Heart right ventricle (tissue), 16 donors: Measurements from ENCODE around the gene IQGAP2. TPM values are rescaled to one million over a fixed set of nuclear protein-coding genes. Genes with fewer than 3 reads are reported as not detected.
A peak's percentile ranks its signal among the peaks of the same experiment; 100 is the strongest.

Experiments used
- ATAC-seq, 8 donors: fragments of 200-7000 bp; cut with Tn5 transposase; one replicate each; pipeline ENCODE4 v1.9.1; 2020; ENCODE audit warnings: mild to moderate bottlenecking in 8 of 8, moderate library complexity in 8 of 8, moderate number of reproducible peaks in 1 of 8
- DNase-seq, 2 donors: peaks; one replicate each; pipeline ENCODE4 v3.0.0-alpha.2; 2020
- H3K27ac ChIP-seq, 10 donors: fragments of 200-600 bp; sonication (generic) in 2 of 10; one replicate each; pipeline versions ENCODE4 v1.5.0 to v1.8.0; 2020 to 2022; ENCODE audit warnings: mild to moderate bottlenecking in 3 of 10
- H3K27me3 ChIP-seq, 7 donors: fragments of 200-600 bp; one replicate each; pipeline ENCODE4 v1.8.0; 2021 to 2022; ENCODE audit warnings: mild to moderate bottlenecking in 2 of 7
- H3K36me3 ChIP-seq, 9 donors: fragments of 200-600 bp; sonication (generic) in 1 of 9; one replicate each; pipeline versions ENCODE4 v1.5.0 to v1.8.0; 2020 to 2022; ENCODE audit warnings: mild to moderate bottlenecking in 2 of 9
- H3K4me1 ChIP-seq, 9 donors: fragments of 200-600 bp; sonication (generic) in 1 of 9; one replicate each; pipeline versions ENCODE4 v1.5.0 to v1.8.0; 2020 to 2022; ENCODE audit warnings: mild to moderate bottlenecking in 4 of 9
- H3K4me3 ChIP-seq, 10 donors: fragments of 200-600 bp; sonication (generic) in 2 of 10; one replicate each; pipeline versions ENCODE4 v1.5.0 to v1.8.0; 2020 to 2022; ENCODE audit warnings: mild to moderate bottlenecking in 7 of 10, moderate library complexity in 2 of 10
- H3K9me3 ChIP-seq, 11 donors: fragments of 200-600 bp in 10 of 11; sonication (generic) in 2 of 11; one replicate each; pipeline versions ENCODE4 v1.5.0 to v1.8.0; 2013 to 2022; ENCODE audit warnings: mild to moderate bottlenecking in 2 of 11, control low read depth in 1 of 11, moderate library complexity in 1 of 11
- WGBS, 2 donors: extraction: QIAGEN DNeasy Blood & Tissue Kit; methylation state at CpG; one replicate each; pipeline ENCODE4 v1.1.7; 2013; ENCODE audit warnings: inconsistent platforms in 1 of 2; 5-methylcytosine and 5-hydroxymethylcytosine counted together
- intact Hi-C, 10 donors: fragments of 100-400 bp; cut with DNase I; formaldehyde crosslinking; loops; one replicate each; pipeline versions ENCODE4 v1.11.1 to v1.14.2; 2022
- polyA plus RNA-seq, 2 donors: library from polyadenylated mRNA; stranded (reverse); fragments of 200-250 nt; gene quantifications; one replicate each; pipeline ENCODE4 v1.2.3, GENCODE V29; 2013
- total RNA-seq, 10 donors: library from RNA; stranded (reverse); fragmentation: NEBNext Ultra II Directional in 3 of 10; extraction: Animal tissue kit (Norgen Biotek cat#: 25700) in 3 of 10; gene quantifications; one replicate each; pipeline versions ENCODE4 v1.2.1 to v1.2.4, GENCODE V29; 2021 to 2023
- TF ChIP-seq, protein P1 (sequence below), 9 donors: fragments of 200-600 bp; sonication (generic) in 2 of 9; IDR thresholded peaks; one replicate each; pipeline versions ENCODE4 v1.5.0 to v1.8.0; 2021 to 2022; ENCODE audit warnings: antibody characterized with exemption in 9 of 9, mild to moderate bottlenecking in 5 of 9, moderate library complexity in 1 of 9
- donor health status: Arrhythmogenic right ventricular cardiomyopathy.
- donor health status: ischemic (EF 13 %, LVEDD 7.1; RV severe dilation, severe dysfunction).
- donor health status: healthy with polysubstance abuse.
- donor health status: DM: no; HTN: yes; CAD: no.
- donor health status: DM: no; HTN: no; CAD: no.
- donor health status: ischemic (EF 25% LVEDD 6.9; RV normal size, moderate dysfunction).
- donor health status: ischemic (EF 25% LVEDD 5.7; RV mildly dilated, moderate dysfunction).
- donor health status: healthy.
- donor health status: DM: yes; HTN: yes; CAD: no.
- donor health status: Ischemic cardiomyopathy.
- donor health status: ischemic (EF 35%, LVEDD 5.7; RV mildly dilated, moderate dysfunction).
- donor health status: nonischemic (EF 11% LVEDD 7.7; RV severe dilation, severe dysfunction).
- donor health status: DM: yes; HTN: yes; CAD: no.
- donor health status: PGD.
- donor health status: ischemic (EF 29% LVEDD 5.4; RV normal size, mild dysfunction).
- donor health status: nonischemic (EF 23%, LVEDD 6.1; RV moderate dilation, normal function).

Gene IQGAP2
- total and polyA plus RNA-seq, 12 donors: 2.5 to 22.3 (median 5.0) TPM

- intact Hi-C loops: no loop called here
- H3K9me3 ChIP-seq: no peaks in the 10 kb centered on the region
- no peaks in the 10 kb centered on the region for H3K27me3 ChIP-seq
- peaks cover 0 to 36% (median 0%) of the 10 kb centered on the region in 9 donors for H3K36me3 ChIP-seq
- H3K4me1 ChIP-seq: peaks cover 0 to 36% (median 15%) of the 10 kb centered on the region in 9 donors
- DNase-seq (no peak), ATAC-seq (no peak)
- WGBS, 2 donors: 96 to 99% methylated on average over 3 of the region's 3 CpGs
- no peak overlapping the region for H3K4me3 ChIP-seq
- TF ChIP-seq, protein P1, sequence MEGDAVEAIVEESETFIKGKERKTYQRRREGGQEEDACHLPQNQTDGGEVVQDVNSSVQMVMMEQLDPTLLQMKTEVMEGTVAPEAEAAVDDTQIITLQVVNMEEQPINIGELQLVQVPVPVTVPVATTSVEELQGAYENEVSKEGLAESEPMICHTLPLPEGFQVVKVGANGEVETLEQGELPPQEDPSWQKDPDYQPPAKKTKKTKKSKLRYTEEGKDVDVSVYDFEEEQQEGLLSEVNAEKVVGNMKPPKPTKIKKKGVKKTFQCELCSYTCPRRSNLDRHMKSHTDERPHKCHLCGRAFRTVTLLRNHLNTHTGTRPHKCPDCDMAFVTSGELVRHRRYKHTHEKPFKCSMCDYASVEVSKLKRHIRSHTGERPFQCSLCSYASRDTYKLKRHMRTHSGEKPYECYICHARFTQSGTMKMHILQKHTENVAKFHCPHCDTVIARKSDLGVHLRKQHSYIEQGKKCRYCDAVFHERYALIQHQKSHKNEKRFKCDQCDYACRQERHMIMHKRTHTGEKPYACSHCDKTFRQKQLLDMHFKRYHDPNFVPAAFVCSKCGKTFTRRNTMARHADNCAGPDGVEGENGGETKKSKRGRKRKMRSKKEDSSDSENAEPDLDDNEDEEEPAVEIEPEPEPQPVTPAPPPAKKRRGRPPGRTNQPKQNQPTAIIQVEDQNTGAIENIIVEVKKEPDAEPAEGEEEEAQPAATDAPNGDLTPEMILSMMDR (IDR thresholded peaks at IDR 0.05): no peak
- H3K27ac ChIP-seq: no peak overlapping the region
These were observed 282.6 kb downstream of the IQGAP2 start for GRCh38 chr5:76685704-76686103.

DNA sequence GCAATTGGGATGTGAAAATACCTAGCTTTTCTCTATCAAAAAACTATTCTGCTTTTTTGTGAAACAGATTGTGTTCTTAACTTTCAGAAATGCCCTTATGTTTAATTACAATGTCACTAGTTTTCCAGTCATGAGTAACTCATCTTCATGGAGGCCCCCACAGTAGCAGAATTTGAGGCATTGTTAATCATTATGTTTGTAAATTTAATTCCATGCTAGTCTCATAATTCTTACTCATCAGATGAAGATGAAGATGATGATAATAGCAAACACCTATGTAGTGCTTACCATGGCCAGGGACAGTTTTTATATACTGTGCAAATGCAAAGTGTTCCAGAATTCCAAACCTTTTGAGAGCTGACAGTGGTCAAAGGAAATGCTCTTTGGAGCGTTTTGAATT lies 285.1 kb downstream of the IQGAP2 start:
- WGBS, 2 donors: 89 to 97% methylated on average over 1 of the region's 1 CpG
- Histone ChIP-seq H3K4me3 (no peak overlapping the region), H3K36me3 (peaks cover 0 to 38% (median 0%) of the 10 kb centered on the region in 9 donors), H3K27ac (no peak overlapping the region), H3K9me3 (no peaks in the 10 kb centered on the region), H3K27me3 (no peaks in the 10 kb centered on the region), H3K4me1 (peaks cover 2 to 43% (median 22%) of the 10 kb centered on the region in 9 donors)
- TF ChIP-seq, protein P1 (IDR thresholded peaks at IDR 0.05): no peak
- DNase-seq (no peak), ATAC-seq (no peak)
- intact Hi-C loops: no loop called here

DNA sequence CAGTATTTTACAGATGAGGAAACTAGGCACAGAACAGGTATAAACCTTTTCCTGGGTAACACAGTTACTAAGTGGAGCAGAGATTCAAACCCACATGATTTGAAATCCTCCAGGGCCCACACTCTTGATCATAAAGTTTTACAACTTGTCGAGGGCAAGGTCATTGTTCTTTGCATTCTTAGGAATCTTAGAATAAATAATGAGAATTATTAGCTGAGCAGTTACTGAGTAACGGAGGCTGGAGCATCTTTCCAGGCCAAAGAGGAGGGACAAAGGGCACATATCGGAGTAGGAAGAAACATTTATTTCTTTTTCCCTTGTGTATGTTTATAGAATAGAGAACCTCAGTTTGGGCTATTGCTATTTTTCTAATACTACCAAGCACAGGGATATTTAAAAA lies 285.8 kb downstream of the IQGAP2 start:
- WGBS, 2 donors: 88 to 91% methylated on average over 3 of the region's 3 CpGs
- H3K36me3 ChIP-seq: peaks cover 0 to 38% (median 0%) of the 10 kb centered on the region in 9 donors
- no peak overlapping the region for H3K4me3 ChIP-seq
- ATAC-seq (no peak), DNase-seq (no peak)
- no peaks in the 10 kb centered on the region for H3K9me3 ChIP-seq
- no peaks in the 10 kb centered on the region for H3K27me3 ChIP-seq
- TF ChIP-seq, protein P1 (IDR thresholded peaks at IDR 0.05): no peak
- H3K4me1 ChIP-seq: peaks cover 2 to 43% (median 22%) of the 10 kb centered on the region in 9 donors
- intact Hi-C loops: no loop called here
- H3K27ac ChIP-seq: peak overlapping the region in 2 of 10 donors; percentile 8 to 13

DNA sequence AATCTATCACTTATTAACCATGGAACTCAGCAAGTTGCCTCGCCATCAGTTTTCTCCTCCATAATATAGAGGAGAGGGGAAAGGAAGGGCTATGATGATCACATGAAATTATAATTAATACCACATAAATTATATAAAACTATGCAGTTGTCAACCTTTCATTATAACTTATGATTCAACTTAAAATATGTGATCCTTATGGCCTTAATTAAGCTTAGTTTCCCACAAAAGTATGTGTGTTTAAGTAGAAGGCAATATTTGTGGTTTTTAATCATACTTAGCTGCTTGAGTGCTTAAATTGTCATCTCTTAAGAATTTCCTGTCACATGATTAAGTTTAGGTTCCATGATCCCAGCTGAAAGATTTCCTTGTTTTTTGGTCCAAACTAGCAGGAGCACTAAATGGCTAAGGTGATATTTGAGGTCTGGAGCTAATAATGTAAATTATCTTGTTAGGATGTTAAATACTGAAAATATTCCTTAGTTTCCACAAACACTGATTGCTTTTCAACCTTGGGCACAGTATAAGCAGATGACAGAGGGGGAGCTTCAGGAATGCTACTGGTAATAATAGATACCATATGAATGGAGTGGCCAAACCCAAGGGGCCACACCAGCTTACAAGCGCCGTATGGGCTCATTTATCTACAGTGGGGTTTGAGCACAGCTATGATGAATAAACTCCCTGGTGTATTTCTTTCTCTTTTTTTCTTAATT lies 286.4 kb downstream of the IQGAP2 start:
- Histone ChIP-seq H3K4me1 (peaks cover 2 to 43% (median 21%) of the 10 kb centered on the region in 9 donors), H3K9me3 (no peaks in the 10 kb centered on the region), H3K4me3 (no peak overlapping the region), H3K36me3 (peaks cover 0 to 38% (median 0%) of the 10 kb centered on the region in 9 donors), H3K27me3 (no peaks in the 10 kb centered on the region), H3K27ac (peak overlapping the region in 6 of 10 donors; percentile 7 to 82 (median 53))
- ATAC-seq (no peak), DNase-seq (no peak)
- TF ChIP-seq, protein P1 (IDR thresholded peaks at IDR 0.05): no peak
- intact Hi-C loops: no loop called here
- WGBS, 2 donors: 88 to 91% methylated on average over 3 of the region's 3 CpGs
